HUDEP-2 (cell line): Measurements from ENCODE around the gene ABCG1.

Experiments
- DNase-seq, 76 experiments: peaks; one replicate each; lab custom pipeline; 2025; ENCODE audit not compliant: unreplicated experiment in 76 of 76; lab: John Stamatoyannopoulos, UW

ABCG1 gene

GRCh38 chr21:42250422-42251403, 31.8 kb downstream of the ABCG1 start:
- DNase-seq: no peak

GRCh38 chr21:42251654-42252324, 32.8 kb downstream of the ABCG1 start:
- DNase-seq: no peak

GRCh38 chr21:42252325-42252654, 33.4 kb downstream of the ABCG1 start:
- no peak for DNase-seq

GRCh38 chr21:42252778-42253340, 33.9 kb downstream of the ABCG1 start:
- no peak for DNase-seq

GRCh38 chr21:42253466-42253865, 34.5 kb downstream of the ABCG1 start:
- DNase-seq: no peak

GRCh38 chr21:42254083-42254482, 35.1 kb downstream of the ABCG1 start:
- DNase-seq: no peak

GRCh38 chr21:42254651-42255601, 36.0 kb downstream of the ABCG1 start:
- no peak for DNase-seq

- no peak for DNase-seq
These were observed 36.9 kb downstream of the ABCG1 start for GRCh38 chr21:42255825-42256224.

- DNase-seq: no peak
These were observed 37.4 kb downstream of the ABCG1 start for GRCh38 chr21:42256316-42256715.

- no peak for DNase-seq
These were observed 38.3 kb downstream of the ABCG1 start for GRCh38 chr21:42257091-42257765.

- peak in 66 of 76 experiments; percentile 11 to 81 (median 48) for DNase-seq
These were observed 39.4 kb downstream of the ABCG1 start for GRCh38 chr21:42258150-42258884.

- no peak for DNase-seq
These were observed 40.0 kb downstream of the ABCG1 start for GRCh38 chr21:42258885-42259407.

GRCh38 chr21:42260121-42260520, 41.2 kb downstream of the ABCG1 start:
- no peak for DNase-seq

GRCh38 chr21:42261829-42262200, 42.9 kb downstream of the ABCG1 start:
- no peak for DNase-seq

- DNase-seq: peak in 15 of 76 experiments; percentile 6 to 40 (median 24)
These were observed 43.9 kb downstream of the ABCG1 start for GRCh38 chr21:42262831-42263231.

- no peak for DNase-seq
These were observed 44.7 kb downstream of the ABCG1 start for GRCh38 chr21:42263591-42264131.

- no peak for DNase-seq
These were observed 45.6 kb downstream of the ABCG1 start for GRCh38 chr21:42264245-42265195.
